NOMO-1 (cell line): Measurements from ENCODE around the gene CYBA.

ENCODE experiments used
- DNase-seq, 2 experiments: peaks; one replicate each; lab custom pipeline; 2025; ENCODE audit not compliant: unreplicated experiment in 2 of 2; lab: John Stamatoyannopoulos, UW

Gene CYBA

DNA sequence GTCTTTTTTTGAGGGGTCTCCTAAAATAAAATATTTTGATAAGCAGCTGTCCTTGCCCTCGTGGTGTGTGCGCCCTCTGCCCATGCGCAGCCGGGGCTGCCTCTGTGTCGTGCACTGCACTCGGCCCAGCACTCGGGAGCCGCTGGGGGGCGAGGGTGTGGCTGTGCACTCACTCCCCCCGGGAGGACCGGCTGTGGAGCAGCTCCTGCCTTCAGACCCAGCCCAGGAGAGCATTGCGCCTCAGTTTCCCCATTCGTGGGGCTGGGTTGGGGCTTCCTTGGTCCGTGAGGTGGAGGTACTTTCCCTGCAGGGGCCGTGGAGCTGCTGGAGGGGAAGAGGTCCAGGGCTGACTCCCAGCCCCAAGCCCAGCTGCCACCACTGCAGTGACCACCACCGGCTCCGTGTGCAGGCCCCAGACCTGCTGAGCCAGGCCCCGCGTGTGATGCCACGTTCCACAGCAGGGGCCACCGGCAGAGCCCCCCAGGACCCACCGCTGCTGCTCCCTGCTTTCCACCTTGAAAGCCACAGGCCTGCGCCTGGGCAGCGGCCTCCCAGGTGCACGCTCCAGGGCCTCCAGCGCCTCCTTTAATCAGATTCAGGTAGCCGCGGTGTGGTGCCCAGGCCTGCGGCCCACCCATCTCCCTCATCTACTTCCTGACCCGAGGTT lies 18.8 kb downstream of the CYBA start:
- no peak for DNase-seq

DNA sequence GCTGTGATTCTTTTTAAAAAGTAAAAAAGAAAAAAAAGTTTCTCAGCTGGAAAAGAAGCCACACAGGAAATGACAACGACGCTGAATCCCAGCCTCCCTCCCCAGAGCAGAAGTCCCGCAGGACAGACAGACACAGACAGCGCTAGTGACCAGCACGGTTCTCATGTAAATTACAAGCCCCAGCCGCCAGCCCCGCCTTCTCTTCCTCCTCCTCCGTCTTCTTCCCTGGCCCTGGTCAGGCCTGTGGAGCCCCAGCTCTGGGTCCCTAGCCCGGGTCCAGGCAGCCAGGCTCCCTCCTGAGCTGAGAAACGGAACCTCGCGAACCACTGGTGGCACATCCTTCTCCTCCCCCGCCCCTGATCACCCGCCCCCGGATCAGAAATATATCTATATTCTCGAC lies 19.5 kb downstream of the CYBA start:
- no peak for DNase-seq

DNA sequence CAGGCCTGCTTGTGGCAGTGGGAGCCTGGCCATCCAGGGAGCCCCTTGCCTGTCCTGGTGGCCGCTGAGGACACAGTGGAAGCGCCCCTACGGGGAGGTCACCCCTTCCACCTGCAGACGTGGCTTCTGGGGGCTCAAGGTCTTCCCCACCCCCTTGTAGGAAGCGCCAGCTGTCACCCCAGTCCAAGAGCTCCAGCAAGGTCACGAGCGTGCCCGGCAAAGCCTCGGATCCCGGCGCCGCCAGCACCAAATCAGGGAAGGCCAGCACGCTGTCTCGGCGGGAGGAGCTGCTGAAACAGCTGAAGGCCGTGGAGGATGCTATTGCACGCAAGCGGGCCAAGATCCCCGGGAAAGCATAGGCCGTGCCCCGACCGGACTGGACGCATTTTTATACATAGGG lies 19.9 kb downstream of the CYBA start:
- no peak for DNase-seq

DNA sequence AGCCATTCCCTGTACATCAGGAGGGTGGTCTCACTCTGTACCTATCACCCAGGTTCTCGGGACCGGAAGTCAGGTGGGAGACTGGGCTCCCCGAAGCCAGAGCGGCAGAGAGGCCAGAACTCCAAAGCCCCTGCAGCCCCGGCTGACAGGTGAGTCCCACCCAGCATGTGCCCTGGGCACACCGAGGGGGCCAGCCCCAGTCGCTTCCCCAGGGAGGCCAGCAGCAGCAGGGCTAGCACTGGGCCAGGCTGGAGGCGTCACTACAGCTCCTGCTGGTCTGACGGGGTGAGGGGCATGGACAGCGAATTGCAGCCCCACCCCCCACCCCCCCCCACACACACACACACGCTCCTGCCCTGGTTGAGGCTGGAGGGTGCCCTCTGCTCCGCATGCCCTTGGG lies 20.4 kb downstream of the CYBA start:
- DNase-seq = no peak

DNA sequence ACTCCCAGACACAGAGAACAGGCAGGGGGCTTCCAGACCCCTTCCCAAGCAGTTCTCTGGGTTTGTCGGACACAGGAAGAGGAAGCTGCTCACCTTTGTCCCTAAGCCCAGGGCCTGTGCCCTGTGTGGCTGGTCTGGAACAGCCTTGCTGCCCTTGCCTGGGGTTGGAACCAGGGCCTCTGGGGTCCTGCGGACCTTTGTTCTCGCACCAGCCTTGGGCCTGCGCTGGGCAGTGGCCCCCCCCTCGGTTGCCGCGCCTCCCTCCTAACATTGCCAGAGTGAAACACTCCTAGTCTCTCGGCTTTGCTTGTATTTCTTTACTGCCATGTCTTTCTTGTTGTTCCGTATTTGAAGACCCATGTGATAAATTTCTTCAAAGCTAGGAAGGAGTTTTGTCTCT lies 21.0 kb downstream of the CYBA start:
- no peak for DNase-seq

DNA sequence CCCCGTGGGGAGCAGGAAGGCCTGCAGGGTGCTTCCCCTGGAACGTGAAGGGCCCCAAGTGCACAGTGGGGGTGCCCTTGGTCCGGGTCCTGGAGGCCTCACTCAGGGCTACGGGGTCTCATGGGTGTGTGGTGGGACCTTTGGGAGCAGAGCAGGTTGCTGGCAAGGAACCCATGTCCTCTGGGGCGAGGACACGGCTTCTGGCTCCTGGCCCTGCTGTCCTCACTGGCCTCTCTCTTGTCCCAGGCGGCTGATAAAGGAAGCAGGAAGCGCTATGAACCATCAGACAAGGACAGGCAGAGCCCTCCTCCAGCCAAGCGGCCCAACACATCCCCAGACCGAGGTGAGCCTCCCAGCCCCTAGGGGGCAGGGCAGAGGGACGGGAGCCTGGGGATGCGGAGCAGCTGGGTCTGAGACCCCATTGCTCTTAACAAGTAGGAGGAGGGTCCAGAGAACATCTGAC lies 22.3 kb downstream of the CYBA start:
- no peak for DNase-seq

DNA sequence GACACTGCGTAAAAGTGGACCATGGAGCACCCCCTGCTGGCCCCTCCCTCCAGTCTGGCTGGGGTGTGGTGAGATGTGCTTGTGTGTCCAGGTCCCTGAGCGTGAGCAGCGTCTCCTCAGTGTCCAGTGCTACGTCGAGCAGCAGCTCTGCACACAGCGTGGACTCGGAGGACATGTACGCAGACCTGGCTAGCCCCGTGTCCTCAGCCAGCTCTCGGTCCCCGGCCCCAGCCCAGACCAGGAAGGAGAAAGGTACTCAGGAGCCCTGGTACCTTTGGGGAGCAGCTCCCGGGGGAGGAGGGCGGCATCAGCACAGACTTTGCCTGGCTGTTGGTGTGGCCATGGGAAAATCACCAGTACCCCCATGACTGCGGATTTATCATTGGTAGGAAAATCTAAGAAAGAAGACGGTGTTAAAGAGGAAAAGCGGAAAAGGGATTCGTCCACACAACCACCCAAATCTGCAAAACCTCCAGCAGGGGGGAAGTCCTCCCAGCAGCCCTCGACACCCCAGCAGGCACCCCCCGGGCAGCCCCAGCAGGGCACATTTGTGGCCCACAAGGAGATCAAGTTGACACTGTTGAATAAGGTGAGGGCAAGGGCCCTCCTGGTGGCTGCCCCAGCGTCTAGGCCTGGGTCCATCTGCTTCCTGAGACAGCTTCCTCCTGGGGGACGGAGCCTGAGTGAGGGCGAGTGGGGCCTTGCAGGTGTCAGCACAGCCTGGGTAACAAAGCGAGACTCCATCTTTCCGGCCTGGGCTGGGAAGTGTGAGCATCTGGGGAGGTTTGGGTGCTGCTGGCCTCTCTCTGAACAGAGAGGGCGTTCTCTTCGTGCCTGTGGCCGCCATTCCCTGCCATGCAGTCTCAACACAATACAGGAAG lies 23.1 kb downstream of the CYBA start:
- no peak for DNase-seq

DNA sequence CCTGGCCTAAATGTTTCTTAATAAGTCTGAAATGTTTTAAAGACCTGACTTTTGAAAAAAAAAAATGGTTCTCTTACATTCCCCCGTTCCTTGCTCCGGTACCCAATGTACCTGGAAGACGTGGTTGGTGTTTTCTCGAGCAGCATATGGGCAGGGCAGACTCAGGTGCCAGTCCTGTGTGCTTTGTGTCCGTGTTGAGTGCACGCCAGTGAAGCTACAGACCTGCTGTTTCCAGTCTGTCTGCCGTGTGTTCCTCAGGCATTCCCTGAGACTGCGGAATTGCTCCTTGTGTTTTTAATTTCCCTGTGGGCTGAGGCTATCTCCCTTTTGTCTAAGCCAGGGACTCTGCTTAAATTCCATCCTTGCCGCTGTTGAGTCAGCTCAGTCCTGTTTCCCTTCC lies 24.2 kb downstream of the CYBA start:
- DNase-seq = no peak

DNA sequence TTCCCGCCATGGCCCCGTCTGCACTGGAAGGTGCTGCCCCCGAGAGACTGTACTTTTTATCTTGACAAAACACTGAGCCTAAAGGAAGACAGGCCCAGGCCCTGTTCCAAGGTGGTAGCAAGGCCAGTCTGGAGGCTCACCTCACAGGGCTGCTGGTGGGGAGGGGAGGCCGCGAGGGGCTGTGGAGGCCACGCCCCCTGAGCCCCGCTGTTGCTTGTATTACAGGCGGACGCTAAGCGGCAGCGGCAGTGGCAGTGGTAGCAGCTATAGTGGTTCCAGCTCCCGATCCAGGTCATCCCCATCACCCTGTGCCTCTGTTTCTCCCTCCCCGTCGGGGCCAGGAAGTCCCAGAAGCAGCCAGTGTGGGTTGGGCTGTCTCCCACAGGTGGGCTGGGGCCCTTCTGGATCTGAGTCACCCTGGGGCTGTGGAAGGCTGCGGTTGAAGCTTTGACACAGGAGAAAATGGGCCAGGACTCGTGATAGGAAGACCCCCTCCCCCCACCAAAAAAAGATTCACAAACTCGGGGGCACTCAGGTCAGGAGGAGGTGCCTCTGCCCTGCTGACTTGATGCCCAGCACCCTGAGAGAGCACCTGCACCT lies 25.8 kb downstream of the CYBA start:
- DNase-seq = no peak

DNA sequence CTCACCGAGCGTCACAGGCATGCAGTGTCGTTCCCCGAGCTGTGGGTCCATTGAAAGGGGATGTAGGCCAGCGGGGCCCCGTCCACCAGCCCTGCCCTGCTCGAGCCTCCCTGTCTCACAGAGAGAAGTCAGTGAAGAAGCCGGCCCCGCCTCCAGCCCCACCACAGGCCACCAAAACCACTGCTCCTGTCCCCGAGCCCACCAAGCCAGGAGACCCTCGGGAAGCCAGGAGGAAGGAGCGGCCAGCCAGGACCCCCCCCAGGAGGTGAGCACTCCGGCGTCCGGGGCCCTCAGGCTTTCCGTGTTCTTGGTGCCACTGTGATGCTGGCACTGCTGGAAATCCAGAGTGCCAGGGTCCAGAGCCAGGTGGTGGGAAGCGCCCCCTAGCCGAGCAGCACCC lies 26.4 kb downstream of the CYBA start:
- DNase-seq = no peak

DNA sequence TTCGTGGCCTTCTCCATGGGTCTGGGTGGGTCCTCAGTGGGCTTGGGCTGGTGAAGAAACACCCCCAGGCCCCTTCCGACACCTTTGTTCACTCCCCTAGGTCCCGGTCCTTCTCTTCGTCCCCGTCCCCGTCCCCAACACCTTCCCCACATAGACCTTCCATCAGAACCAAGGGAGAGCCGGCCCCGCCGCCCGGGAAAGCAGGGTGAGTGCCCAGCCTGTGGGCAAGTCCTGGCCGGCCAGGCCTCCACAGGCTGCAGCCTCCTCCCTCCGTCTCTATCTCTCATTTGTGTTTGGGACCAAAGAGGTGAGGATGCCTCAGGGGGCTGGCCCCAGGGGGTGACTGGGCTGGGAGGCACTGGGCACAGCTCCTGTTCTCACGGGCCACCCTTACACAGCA lies 27.0 kb downstream of the CYBA start:
- no peak for DNase-seq

DNA sequence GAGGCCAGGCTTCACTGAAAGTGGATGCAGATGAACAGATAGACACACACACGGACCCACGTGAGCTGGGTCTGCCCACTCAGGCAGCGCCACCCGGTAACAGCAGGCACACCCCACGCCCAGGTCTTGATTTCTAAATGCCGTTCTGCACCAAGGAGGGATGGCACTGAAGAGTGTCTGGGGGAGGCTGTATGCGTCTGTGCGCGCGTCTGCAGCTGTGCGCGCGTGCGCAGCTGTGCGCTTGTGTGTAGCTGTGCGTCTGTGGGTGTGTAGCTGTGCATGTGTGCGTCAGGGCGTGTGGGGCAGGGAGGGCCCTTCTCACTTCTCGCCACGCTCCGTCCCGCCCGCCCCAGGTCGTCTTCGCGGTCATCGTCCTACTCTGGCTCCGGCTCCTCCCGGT lies 28.0 kb downstream of the CYBA start:
- no peak for DNase-seq

DNA sequence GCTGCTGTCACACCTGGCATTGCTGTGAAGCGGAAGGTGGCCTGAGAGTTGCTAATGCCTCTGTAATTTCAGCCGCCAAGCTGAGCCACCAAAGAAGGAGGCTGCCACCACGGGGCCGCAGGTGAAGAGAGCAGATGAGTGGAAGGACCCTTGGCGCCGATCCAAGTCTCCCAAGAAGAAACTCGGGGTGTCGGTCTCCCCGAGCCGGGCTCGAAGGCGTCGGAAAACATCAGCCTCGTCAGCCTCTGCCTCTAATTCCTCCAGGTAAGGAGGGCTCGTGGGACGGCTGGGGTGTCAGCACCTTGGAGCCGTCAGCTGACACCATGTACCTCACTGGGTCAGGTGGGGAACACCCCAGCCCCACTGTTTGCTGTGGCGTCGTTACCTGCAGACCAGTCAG lies 28.7 kb downstream of the CYBA start:
- DNase-seq = no peak

DNA sequence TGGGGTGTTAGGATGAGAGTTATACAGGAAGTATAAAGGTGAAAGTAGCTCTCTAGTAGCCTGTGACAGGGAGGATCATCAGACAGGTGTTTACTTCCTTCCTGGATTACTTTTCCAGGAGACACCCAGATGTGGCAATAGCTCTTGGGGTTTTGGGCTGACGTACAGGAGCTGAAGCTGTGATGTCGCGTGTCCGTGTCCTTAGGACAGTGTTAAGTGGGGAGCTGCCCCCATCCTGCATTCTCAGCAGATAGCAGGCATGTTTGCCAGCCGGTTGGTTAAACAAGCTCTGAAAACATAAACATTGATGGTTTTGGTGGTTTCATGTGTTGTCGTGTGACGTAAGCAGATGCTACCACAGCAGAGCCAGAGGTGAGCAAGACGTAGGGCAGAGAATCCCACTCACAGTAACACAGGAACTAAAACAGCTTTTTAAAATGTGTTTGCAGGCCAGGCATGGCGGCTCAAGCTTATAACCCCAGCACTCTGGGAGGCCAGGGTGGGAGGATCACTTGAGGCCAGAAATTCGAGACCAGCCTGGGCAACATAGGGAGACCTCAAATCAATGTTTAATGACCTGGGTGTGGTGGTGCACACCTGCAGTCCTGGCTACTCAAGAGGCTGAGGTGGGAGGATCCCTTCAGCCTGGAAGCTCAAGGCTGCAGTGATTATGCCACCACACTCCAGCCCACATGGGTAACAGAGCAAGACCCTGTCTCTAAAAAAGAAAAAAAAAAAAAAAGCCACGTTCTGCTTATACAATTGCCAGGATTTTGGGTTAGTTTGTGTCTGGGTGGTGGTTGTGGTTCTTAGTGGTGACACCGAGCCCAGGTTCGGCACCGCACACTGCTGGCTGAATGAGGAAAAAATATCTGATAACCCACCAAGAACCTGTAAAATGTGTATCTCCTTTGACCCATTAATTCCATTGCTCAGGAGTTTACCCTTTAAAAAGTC lies 30.7 kb downstream of the CYBA start:
- no peak for DNase-seq

DNA sequence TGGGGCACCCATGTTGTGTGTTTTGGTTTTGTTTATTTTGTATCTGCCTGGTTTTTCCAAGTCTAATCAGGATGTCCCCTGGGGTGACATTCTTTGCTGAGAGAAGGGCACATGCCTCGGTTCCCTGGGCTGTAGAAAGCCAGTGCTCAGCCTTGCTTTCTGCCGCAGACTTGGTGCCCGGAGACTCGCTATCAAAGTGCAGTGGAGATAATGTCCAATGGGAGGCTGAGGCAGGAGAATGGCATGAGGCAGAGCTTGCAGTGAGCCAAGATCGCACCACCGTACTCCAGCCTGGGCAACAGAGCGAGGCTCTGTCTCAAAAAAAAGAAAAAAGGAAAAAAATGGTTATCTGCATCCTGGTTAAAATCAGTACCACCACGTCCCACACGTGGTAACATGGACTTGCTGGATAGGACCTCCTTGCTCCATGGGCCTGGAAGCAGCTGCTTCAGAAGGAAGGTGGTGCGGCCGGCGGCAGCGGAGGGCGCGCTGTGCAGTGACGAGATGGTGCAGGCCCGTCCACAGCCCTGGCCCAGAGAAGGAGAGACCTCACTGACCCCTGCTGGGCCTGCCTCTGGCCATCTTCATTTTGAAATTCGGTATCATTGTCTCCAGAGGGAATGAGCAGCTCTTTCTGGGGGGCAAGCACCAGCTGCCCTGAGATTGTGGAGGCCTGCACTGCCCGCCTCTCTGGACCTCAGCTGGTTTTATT lies 31.7 kb downstream of the CYBA start:
- no peak for DNase-seq

DNA sequence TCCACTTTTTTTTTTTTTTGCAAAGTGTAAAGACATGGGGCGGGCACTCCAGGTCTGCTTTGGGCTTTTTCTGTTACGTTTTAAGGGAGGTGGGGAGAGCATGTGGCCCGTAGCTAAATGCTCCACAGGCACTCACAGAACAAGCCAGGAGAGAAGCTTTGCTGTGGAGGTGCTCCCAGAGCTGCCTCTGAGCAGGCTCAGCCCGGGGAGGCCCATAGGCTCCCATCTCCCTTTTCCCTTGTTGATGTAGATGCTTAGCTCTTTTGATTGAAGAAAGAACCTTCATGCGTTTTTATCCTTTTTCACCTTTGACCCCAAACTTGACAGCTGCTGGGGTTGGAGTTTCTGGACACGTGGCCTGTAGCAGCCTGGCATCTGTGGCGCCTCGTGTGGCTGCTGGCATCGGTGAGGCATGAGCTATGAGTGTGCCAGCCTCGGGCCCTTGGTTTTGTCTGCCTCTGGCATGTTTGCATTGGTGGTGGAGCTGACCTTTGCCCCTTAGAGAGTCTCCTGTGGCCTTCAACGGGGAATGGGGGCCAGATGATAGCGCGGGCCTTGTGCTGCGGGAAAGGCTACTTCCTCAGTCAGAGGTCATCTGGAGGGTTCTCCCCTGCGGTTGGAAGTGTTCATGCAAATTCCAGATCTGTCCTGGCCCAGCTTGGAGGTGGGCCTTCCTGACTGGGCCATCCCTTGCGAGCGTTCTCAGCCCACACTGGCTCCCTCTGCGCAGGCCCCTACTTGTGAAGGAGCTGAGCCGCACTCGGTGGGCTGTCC lies 32.5 kb downstream of the CYBA start:
- no peak for DNase-seq

DNA sequence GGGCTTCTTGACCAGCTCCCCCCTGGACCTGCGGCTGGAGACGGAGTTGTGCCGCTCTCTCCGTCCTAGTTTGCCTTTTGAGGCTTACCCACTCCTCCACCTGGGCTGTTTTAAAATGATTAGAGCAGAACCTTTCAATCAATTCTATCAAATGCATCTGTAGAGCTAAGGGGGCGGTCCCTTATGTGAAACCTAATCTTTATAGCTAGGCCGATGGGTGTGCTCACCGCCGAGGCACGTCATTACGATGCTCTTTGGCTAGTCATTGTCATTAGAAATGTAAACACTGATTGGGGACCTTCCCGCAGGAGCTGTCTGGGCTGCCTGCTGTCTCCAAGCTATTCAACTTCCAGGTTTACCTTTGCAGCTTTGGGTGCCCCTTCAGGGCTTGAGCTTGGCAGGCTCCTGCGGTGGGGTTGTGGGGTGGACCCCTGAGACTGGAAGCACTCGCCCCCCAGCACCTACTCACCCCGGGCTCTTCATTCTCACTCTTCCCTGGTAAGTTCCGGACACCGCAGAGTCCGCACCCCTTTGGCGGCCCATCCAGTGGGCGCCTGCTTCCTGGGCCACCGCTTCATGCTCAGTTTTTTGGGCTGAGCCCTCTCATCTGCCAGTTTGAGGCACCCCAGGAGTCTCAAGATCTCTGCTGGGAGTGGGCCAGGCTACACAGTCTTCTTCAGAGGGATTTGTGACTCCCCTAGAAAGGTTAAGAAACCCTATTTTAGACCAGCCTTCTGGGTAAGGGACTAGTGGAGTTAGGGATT lies 33.4 kb downstream of the CYBA start:
- DNase-seq = no peak

DNA sequence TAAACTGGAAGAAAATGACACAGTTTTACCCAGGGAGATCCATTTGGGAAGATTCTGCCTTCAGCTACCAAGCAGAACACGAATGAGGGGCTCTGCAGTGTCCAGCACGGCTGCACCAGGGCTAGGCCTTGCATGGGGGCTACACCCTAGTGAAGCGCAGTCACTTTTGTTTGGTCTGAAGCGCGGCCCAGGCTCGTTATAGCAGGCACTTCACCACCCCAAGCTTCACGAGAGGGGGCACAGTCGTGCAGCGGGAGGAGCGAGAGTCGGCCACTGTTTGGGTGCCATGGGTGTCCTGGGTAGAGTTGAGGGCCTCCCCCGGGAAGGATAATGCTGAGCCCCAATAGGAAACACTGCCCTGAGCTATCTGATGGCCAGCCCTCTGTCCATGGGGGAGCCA lies 34.1 kb downstream of the CYBA start:
- DNase-seq = no peak

DNA sequence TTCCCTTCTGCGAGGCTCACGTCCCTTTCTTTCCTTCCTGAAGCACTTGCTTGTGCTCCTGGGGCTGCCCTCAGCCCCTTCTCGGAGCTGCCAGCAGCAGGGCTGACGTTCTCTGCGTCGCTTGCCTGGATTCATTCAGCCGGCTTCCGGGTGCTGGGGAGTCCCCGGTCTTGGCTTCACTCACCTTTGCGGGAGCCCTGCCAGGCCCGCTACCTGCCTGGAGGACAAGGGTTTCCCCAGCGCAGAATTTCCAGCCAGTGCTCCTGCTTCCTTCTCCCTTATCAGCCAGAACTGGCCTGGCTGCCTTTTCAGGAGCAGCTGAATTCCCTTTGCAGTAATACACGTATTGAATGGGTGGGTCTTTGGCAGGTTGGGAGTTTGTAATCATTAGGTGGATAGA lies 34.5 kb downstream of the CYBA start:
- no peak for DNase-seq
